GM12872 (cell line): Measurements from ENCODE around the gene UST.

Experiments
- CTCF ChIP-seq: IDR thresholded peaks from 3 replicates; pipeline ENCODE4 v1.5.1; 2011; ENCODE audit warnings: low read depth, mild to moderate bottlenecking, low read length, moderate library complexity; ENCODE audit not compliant: insufficient read depth

The UST gene

GRCh38 chr6:148954934-148955333 lies 208.1 kb downstream of the UST start:
- no peak for TF ChIP-seq CTCF

- no peak for TF ChIP-seq CTCF
Measured at GRCh38 chr6:148955441-148955840, 208.6 kb downstream of the UST start.

GRCh38 chr6:148957752-148958151 lies 210.9 kb downstream of the UST start:
- TF ChIP-seq CTCF, result no peak

- TF ChIP-seq CTCF, result no peak
Measured at GRCh38 chr6:148959008-148959407, 212.2 kb downstream of the UST start.

GRCh38 chr6:148959501-148959900 lies 212.7 kb downstream of the UST start:
- TF ChIP-seq CTCF, result no peak

- no peak for TF ChIP-seq CTCF
Measured at GRCh38 chr6:148962854-148963515, 216.2 kb downstream of the UST start.

GRCh38 chr6:148963738-148964137 lies 216.9 kb downstream of the UST start:
- no peak for TF ChIP-seq CTCF
